Inferior parietal cortex (tissue), 1 donor: Measurements from ENCODE around the gene ISLR.

Experiments used
- DNase-seq: peaks from one replicate; pipeline ENCODE4 v3.0.0-alpha.2; 2016; ENCODE audit errors: extremely low spot score

Gene ISLR

DNA sequence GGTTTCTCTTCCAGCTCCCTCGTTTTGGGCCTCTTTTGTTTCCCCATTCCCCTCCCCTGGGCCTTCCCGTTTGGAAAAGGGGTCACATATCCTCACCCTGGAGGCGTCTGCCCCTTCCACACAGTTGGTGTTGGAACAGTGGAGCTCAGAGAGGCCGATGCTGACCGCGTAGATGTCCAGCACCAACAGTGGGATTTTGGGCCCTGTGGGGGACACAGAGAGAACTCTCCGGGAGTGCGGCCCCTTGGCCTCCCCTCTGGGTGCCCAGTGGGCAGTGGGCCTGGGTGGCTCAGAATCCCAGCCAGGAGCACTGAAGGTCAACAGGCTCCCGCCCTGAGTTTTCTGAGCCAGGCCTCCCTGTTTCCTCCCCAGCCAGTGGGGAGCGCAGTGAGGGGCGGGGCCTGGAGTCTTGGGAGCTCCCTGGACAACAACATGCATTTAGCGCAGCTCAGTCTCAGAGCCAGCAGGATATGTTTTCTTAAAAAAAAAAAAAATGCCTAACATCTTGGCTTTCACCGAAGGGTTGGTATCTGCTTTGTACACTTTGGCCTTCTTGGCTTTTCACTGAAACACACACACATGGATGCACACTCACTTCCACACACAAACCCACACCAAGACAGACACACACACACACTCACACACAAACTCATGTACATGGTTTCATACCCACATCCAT lies 670 bp upstream of the ISLR start:
- DNase-seq = no peak

GRCh38 chr15:74174219-74174957 lies 878 bp downstream of the ISLR start:
- no peak for DNase-seq

DNA sequence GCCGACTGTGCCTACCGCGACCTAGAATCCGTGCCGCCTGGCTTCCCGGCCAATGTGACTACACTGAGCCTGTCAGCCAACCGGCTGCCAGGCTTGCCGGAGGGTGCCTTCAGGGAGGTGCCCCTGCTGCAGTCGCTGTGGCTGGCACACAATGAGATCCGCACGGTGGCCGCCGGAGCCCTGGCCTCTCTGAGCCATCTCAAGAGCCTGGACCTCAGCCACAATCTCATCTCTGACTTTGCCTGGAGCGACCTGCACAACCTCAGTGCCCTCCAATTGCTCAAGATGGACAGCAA lies 1.4 kb downstream of the ISLR start:
- DNase-seq = no peak

- DNase-seq = no peak
These were observed 2.0 kb downstream of the ISLR start for GRCh38 chr15:74175271-74176191.

DNA sequence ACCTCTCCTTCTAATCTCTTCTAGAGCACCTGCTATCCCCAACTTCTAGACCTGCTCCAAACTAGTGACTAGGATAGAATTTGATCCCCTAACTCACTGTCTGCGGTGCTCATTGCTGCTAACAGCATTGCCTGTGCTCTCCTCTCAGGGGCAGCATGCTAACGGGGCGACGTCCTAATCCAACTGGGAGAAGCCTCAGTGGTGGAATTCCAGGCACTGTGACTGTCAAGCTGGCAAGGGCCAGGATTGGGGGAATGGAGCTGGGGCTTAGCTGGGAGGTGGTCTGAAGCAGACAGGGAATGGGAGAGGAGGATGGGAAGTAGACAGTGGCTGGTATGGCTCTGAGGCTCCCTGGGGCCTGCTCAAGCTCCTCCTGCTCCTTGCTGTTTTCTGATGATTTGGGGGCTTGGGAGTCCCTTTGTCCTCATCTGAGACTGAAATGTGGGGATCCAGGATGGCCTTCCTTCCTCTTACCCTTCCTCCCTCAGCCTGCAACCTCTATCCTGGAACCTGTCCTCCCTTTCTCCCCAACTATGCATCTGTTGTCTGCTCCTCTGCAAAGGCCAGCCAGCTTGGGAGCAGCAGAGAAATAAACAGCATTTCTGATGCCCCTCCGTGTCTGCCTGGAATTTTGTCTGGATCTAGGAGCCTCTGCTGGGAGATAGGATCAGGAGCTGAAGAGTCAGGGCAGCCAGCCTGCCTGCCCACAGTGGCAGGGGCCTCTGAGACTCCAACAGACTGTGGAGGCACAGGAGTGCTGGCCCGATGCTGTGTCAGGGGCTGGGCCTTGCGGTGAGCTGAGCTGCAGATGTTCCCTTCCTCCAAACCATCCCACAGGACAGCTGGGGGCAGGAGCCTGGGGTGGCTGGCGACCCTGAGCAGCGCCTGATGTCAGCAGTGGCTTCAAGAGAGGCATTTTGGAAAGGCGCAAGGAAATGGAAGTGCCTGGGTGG lies 3.0 kb downstream of the ISLR start:
- DNase-seq = no peak

DNA sequence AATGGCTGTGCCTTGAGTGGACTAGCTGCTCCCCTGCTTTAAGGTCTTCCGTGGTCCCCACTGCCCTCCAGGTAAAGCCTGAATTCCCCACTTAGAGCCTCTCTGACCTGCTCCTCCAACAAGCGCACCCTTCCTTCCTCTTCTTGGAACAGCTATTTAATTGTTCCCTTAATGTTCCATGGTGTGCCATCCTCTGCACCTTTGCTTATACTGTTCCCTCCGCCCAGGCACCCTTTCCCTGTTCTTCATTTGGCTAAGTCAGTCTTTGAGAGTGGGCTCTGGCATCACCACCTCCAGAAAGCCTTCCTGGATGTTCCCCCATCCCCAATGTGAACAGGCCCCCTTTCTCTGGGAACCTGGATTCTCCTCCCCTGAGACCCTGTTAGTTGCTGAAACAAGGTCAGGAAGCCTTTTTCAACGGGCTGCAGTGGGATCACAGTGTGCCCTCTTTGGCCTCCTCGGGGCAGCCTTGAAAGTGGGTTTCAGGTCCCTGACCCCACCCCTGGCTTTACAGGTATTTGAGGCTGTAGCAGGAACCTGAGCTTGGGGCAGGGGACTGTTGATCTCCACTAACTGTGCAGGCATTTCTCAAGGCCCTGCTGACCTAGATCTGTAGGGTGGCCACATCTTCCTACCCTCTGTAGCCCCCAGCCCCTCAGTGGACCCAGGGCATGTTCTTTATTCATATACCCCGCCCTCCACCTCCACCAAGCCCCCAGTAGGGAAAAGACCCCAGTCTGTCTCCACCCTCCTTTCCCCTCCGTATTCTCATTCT lies 5.0 kb downstream of the ISLR start:
- DNase-seq = no peak

DNA sequence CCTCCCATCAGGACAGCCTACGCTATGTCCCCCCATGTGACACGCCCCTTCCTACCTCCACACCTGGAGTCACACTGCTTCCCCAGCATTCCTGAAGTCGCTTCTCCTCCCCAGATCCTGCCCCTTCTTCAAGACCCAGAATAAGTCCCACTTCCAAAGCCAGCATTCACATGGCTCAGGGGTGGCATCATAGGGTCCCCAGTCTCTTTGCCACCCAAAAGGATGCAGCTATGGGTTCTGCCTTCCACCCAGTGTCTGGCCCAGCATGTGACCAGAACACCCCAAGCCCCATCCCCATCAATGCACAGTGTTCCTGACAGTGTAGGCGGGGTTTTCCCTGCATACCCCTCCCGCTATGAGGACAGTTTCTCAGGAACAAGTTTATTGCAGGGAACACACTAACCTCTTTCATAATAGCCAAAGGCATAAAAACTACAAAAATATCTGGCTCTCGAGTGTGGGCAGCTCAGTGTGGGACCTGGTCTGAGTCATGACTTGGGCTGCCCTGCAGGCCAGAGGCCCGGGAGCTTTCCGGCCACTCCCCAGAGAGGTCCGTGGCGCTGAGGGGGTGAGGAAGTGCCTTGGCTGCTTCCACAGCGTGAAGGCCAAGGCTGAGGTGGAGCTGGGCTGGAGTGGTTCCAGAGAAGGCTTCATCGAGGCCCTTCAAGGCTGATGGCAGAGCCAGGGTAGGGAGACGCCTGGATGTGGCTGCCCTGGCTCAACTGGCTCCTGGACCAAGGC lies 5.8 kb downstream of the ISLR start:
- no peak for DNase-seq

DNA sequence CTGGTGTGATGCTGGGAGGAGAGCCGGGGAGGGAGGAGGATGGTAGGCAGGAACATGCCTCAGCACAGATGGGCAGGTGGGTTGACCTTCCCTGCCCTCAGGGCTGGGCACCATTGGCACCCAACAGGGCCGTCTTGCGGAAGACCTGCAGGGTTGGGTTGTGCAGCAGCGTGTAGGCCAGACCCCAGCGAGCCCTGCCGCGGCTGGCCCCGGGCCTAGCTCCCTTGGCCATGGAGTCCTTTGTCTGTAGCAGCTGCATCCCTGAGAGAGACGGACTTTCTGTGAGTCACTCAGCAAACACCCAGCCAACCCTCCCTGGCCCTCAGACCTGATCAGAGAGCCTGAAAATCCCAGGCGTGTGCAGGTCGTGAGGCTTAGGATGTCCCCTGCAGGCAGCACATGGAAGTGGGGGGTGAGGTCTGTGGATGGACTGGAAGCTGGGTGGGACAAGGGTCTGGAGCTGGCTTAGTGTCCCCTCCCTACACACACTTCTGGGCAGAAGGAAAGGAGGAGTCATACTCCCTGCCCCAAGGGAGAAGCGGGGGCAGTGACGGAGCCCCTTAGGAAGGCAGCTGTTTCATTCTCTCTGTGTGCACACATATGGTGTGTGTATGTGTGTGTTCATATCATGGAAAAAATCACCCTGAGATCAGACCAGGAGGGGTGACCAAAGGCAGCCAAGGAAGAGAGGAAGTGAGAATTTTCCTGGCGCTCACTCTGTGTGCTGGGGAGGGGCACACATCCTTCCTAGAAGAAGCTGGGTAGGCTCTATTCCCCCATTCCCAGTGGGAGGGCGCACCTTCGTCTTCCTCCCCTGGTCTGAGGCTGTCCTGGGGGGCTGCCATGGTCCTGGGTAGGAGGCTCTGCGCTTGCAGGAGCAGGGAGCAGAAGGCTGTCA lies 6.7 kb downstream of the ISLR start:
- no peak for DNase-seq

DNA sequence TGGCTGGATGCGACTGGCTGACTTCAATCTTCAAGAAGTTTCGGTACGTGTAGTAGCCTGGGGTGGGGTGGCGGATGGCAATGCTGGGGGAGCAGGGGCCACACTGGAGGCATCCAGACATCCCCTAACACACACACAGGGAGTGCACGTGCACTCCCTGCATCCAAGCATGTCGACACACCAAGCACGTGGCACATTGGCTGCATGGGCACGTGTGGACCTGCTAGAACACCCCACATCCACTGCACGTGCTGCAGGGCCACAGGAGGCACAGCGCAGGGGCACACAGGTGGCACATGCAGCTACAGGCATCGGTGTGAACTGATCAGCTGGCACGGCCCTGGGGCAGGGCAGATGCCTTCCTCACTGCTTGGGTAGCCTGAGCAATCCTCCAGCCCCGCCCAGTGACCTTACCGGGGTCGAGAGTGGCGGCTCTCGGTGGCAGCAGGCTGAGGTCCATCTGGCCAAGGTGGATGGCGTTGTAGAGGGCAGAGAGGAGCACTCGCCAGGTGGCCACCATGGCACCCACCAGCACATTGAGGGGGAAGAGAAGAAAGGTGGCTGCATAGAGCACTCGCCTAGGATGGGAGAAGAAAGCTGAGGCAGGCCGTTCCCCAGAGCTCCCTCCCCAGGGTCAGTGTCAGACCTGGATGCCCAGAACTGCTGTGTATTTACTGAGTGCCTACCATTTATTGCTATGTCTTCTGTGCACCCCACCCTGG lies 7.5 kb downstream of the ISLR start:
- no peak for DNase-seq

DNA sequence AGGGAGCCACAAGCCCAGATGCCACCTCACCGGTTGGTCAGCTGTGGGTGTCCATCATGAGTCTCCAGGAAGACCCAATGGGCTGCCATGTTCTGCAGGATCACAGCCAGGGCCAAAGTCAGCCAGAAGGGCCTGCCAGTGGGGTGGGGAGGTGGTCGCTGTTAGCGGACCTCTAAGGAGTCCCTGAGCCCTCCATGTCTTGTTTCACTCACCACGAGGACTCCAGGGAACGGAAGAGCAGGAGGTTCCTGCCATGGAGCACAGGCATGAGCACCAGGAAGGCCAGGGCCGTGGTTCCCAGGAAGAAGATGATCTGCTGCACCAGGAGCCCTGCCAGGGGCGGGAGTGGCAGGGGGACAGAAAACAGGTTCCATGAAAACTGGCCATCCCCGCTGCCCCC lies 8.6 kb downstream of the ISLR start:
- no peak for DNase-seq

DNA sequence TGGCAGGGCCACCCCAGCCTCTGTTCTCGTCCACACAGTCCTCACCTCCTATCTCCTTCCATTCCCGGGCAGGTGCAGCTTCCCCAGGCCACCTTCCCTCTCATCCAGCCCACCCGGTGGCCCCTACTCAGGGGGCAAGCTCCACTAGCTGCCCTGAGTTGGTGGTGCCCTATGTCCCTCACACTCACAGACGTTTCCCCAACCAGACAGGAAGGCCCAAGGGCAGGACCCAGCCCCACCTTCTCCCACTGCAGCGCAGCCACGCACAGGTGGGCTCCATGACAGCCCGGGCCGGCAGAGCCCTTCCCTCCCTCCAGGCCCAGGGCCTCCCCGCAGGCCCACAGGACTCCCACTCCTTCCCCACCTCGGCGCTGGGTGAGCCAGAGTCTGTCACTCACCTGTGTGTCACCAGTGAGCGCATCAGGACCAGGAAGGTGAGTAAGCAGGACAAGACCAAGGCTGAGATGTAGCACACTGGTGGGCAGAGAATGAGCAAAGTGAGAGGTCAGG lies 11.1 kb downstream of the ISLR start:
- DNase-seq = no peak

GRCh38 chr15:74185710-74186348 lies 12.3 kb downstream of the ISLR start:
- no peak for DNase-seq

DNA sequence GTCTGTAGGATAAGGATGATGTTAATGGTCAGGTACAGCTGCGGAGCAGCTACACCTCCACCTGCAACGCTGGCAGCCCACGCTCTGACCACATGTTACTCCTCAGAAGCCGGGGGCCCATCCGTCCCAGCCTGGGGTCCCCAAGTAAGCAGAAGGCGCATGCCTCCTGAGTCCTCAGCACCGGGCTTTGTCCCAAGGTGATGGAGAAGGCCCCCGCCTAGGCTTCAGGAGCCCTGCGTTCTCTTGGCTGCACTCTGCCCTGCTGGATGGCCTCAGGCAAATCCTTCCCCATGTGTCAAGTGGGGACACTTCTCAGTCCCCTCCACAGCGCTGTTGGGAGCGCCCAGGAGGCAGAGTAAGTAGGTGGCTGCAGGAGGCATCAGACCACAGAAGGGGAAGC lies 14.7 kb downstream of the ISLR start:
- no peak for DNase-seq

DNA sequence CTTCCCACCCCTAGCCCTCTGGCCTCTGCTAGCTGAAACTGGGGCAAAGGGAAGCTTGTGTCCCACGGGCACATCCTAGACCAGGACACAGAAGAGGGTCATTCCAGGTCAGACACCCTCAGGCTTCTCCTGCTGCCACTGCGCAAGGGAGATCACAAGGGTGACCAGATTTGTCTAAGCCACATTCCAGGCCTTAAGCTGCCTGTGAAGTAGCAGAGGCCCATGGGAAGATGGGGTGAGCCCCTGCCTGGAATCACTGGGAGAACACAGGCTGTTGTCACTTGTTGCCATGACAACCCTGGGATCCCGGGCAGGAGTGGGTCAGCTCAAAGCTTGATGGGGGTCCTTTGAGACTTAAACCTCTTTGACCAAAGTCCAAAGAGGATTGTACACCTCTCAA lies 18.3 kb downstream of the ISLR start:
- DNase-seq = no peak

DNA sequence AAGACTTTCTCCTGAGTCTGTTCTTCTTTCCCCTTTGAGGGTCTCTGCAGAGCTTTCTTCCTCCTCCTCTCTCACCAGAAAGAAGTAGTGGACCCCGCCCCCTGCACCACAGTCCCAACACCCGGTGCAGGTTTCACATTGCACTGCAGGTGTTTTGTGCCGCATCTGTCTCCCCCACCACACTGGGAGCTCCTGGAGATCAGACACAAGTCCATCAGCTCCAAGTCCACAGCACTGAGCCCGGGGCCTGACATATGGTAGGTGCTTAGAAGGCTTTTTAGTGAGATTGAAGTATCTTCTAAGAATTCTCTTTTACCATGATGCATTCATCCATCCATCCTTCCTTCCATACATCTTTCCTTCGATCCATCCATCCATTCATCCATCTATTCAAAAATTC lies 19.2 kb downstream of the ISLR start:
- DNase-seq = no peak

GRCh38 chr15:74193299-74193718 lies 19.8 kb downstream of the ISLR start:
- DNase-seq = no peak

- no peak for DNase-seq
These were observed 20.4 kb downstream of the ISLR start for GRCh38 chr15:74193905-74194304.
